MCF 10A (cell line): ENCODE results near the gene PIPOX. TPM values are rescaled to one million over a fixed set of nuclear protein-coding genes. Genes with fewer than 3 reads are reported as not detected.
A peak's percentile ranks its signal among the peaks of the same experiment; 100 is the strongest.

ENCODE experiments used
- Bru-seq: library from RNA; stranded (reverse); fragments of 400-500 nt; gene quantifications from one replicate; lab custom pipeline; 2021; lab: Mats Ljungman, UMichigan
- BruChase-seq, 2 experiments: library from RNA; stranded (reverse); fragments of 400-500 nt; gene quantifications; one replicate each; lab custom pipeline; 2021; lab: Mats Ljungman, UMichigan
- BruUV-seq: library from RNA; stranded (reverse); fragments of 400-500 nt; replicated peaks from 2 replicates; lab custom pipeline; 2021; lab: Mats Ljungman, UMichigan
- CTCF ChIA-PET: fragments of 300-600 bp; sonication (Branson Sonifier 250); formaldehyde crosslinking; extraction: SDS; loops from one replicate; lab custom pipeline; 2021; ENCODE audit warnings: antibody characterized with exemption, inconsistent platforms; lab: Yijun Ruan, JAX
- POLR2A ChIA-PET: fragments of 300-600, 350-650 bp; sonication (Branson Sonifier 250); formaldehyde crosslinking; extraction: SDS; loops from one replicate; lab custom pipeline; 2020; ENCODE audit warnings: antibody characterized with exemption, inconsistent platforms; lab: Yijun Ruan, JAX
- DNase-seq: peaks from one replicate; pipeline ENCODE4 v3.0.0-alpha.2; 2018; ENCODE audit not compliant: unreplicated experiment
- H3K27ac Mint-ChIP-seq: one replicate; pipeline ENCODE4 v1.8.0; 2022; ENCODE audit warnings: mild to moderate bottlenecking, low read depth, mixed read lengths; ENCODE audit not compliant: unreplicated experiment
- H3K27me3 Mint-ChIP-seq: one replicate; pipeline ENCODE4 v1.8.0; 2022; ENCODE audit warnings: mixed read lengths; ENCODE audit not compliant: insufficient read depth, unreplicated experiment
- H3K36me3 Mint-ChIP-seq: one replicate; pipeline ENCODE4 v1.8.0; 2022; ENCODE audit warnings: mild to moderate bottlenecking, moderate library complexity, mixed read lengths; ENCODE audit not compliant: insufficient read depth, unreplicated experiment
- H3K4me1 Mint-ChIP-seq: one replicate; pipeline ENCODE4 v1.8.0; 2022; ENCODE audit warnings: mixed read lengths; ENCODE audit not compliant: insufficient read depth, unreplicated experiment
- H3K4me3 Mint-ChIP-seq: one replicate; pipeline ENCODE4 v1.8.0; 2022; ENCODE audit warnings: mild to moderate bottlenecking, moderate library complexity, mixed read lengths; ENCODE audit not compliant: unreplicated experiment
- H3K9me3 Mint-ChIP-seq: one replicate; pipeline ENCODE4 v1.8.0; 2022; ENCODE audit warnings: mixed read lengths; ENCODE audit not compliant: unreplicated experiment
- CTCF ChIP-seq: fragments of 200-600 bp; IDR thresholded peaks from one replicate; pipeline ENCODE4 v1.8.0; 2022; ENCODE audit warnings: antibody characterized with exemption, mild to moderate bottlenecking; ENCODE audit not compliant: unreplicated experiment
- intact Hi-C: fragments of 100-400 bp; cut with micrococcal nuclease; formaldehyde crosslinking; loops from 2 replicates; pipeline ENCODE4 v1.14.1; 2022
- long read RNA-seq: library from polyadenylated mRNA; stranded (forward); transcript quantifications from one replicate; pipeline ENCODE4 v2.0.0, GENCODE V29; 2022
- total RNA-seq: library from RNA; stranded (reverse); gene quantifications from 2 replicates; pipeline ENCODE4 v1.2.3, GENCODE V29; 2022

Gene PIPOX, protein sequence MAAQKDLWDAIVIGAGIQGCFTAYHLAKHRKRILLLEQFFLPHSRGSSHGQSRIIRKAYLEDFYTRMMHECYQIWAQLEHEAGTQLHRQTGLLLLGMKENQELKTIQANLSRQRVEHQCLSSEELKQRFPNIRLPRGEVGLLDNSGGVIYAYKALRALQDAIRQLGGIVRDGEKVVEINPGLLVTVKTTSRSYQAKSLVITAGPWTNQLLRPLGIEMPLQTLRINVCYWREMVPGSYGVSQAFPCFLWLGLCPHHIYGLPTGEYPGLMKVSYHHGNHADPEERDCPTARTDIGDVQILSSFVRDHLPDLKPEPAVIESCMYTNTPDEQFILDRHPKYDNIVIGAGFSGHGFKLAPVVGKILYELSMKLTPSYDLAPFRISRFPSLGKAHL
- not detected in 2 replicates for total RNA-seq
- Bru-seq, nascent RNA: not detected
- not detected for BruChase-seq, experiment 1, labeled RNA remaining after a 6-hour chase
- BruChase-seq, experiment 2, labeled RNA remaining after a 2-hour chase: not detected
- long read RNA-seq, partial matches to known transcripts: 0 of 1 reads
- long read RNA-seq, other reads (novel, unspliced or antisense): 1 of 1 reads

DNA sequence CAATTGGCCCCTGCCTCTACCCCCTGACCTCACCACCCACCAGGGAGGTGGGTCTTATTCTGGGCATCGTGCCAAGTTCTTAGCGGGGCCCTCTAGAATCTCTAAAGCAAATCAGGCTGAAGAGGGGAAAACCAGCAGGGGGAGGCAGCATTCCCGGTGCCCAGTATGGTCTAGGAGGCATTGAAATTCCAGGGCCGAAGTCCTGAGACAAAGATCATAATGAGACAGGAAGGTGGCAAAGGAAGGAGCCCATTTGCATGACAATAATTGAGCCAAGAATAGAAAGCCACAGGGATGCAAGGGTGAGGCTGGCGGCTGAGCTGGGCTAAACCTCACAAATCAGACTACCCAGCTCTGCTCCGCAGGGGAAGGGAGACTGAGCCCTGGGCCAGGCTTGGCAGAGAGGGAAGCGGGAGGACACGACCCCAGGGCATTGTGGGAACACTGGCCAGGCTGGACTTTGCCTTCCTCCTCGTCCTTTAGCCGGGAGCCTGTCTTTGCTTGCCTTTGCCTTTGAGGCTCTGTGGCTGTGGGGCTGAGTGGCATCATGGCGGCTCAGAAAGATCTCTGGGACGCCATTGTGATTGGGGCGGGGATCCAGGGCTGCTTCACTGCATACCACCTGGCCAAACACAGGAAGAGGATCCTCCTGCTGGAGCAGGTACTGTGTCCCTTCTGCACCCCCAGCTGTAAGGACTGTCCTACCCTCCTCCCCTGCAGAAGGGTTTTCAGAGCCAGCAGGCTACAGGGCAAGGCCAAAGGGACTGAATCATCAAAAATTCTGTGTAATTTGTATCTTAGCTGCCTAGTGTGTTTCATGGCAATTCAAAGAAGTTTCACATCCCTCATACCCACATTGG is at the start of gene PIPOX:
Gene PIPOX (plus strand): TSS at position 463 of the 860 bp plus-strand sequence. CDS start 85 bp downstream, at position 548.
- POLR2A ChIA-PET: no interaction called here
- Mint-ChIP-seq H3K4me1 (peaks cover 6% of the 10 kb centered on the region), H3K27me3 (peaks cover 16% of the 10 kb centered on the region), H3K27ac (no peak within 1 kb of the TSS), H3K4me3 (no peak within 1 kb of the TSS), H3K36me3 (no peaks in the 10 kb centered on the region), H3K9me3 (no peaks in the 10 kb centered on the region)
- intact Hi-C loops: no loop called here
- TF ChIP-seq CTCF: no peak
- DNase-seq: peak; percentile 53
- no TSS peak for BruUV-seq
- CTCF ChIA-PET: interaction anchor here (0.6 kb wide), 1 partner anchor 58 kb away, joined by 3 read pairs; no protein-coding TSS in a partner anchor

DNA sequence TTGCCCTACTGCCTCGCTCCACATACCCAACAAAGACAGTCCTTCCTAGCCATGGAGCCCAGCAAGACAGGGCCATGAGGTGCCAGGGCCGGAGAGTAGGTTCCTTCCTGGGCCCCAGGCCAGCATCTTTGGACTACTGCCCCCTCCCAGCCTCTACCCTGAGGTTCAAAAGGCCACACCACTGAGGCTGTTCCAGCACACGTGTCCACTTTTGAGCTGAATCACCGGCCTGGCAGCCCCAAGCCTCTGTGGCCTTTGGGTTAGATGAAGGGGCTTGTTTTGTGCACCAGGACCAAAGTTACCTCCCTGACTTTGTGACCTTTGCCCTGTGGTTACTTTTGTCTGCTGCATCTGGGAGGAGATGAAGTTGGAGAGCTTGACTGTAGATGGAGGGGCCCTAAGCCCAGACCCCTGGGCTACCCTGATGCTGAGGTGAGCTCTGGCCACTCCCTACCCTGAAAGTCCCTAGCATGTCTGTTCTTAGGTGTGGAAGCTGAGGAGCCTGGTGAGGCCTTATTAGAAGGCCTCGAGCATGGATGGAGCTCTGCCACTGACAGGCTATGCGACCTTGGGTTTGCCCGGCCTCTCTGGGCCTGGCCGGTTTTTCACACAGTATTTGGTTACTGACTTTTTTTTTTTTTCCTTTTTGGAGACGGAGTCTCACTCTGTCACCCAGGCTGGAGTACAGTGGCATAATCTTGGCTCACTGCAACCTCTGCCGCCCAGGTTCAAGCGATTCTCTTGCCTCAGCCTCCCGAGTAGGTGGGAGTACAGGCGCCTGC is 49.1 kb upstream of the PIPOX start:
- intact Hi-C loops: no loop called here
- Mint-ChIP-seq H3K36me3 (no peaks in the 10 kb centered on the region), H3K27me3 (peaks cover 26% of the 10 kb centered on the region), H3K27ac (no peak overlapping the region), H3K9me3 (no peaks in the 10 kb centered on the region), H3K4me1 (peaks cover 9% of the 10 kb centered on the region), H3K4me3 (no peak overlapping the region)
- BruUV-seq: no TSS peak
- no peak for TF ChIP-seq CTCF
- ChIA-PET POLR2A (no interaction called here), CTCF (interaction anchor here (0.6 to 1.1 kb wide), 2 partner anchors 118 to 150 kb away, joined by 4 read pairs; no protein-coding TSS in a partner anchor)
- no peak for DNase-seq

DNA sequence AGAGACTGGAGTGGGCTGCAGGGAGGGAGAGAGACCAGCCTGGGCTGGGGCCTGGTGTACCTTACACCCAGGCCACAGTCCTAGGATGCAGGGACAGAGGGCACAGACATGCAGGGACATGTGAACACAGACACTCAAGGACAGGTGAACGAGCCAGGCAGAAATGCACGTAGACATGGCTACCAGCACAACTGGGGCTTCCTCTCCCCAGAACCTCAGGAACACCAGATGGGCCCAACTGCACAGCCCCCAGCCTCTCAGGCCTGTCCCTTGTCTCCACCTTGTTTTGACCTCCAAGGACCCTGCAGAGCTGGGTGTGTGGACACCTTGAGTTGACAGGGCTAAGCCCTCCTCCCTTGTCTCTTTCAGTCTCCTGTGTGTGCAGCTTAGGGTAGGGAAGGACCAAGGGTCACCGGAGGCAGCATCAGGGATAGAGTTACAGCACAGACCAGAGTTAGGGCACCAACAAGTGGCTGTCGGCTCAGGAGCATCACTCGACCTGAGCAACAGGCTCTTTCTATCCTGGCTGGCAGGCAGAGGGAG is 46.3 kb upstream of the PIPOX start:
- intact Hi-C loops: no loop called here
- H3K36me3 Mint-ChIP-seq: no peaks in the 10 kb centered on the region
- no peak overlapping the region for H3K27ac Mint-ChIP-seq
- H3K27me3 Mint-ChIP-seq: peaks cover 31% of the 10 kb centered on the region
- TF ChIP-seq CTCF: no peak
- DNase-seq: no peak
- POLR2A ChIA-PET: interaction anchor here (0.9 kb wide), 1 partner anchor 11 kb away, joined by 3 read pairs; no protein-coding TSS in a partner anchor
- CTCF ChIA-PET: interaction anchor here (0.6 to 1.3 kb wide), 2 partner anchors 11 to 31 kb away, joined by 4 read pairs; no protein-coding TSS in a partner anchor
- H3K9me3 Mint-ChIP-seq: no peaks in the 10 kb centered on the region
- no TSS peak for BruUV-seq
- H3K4me3 Mint-ChIP-seq: no peak overlapping the region
- peaks cover 9% of the 10 kb centered on the region for H3K4me1 Mint-ChIP-seq
